Measurements from ENCODE around the gene RAD51B.

The RAD51B gene

GRCh38 chr14:68766299-68767247 is 947.0 kb downstream of the RAD51B start:
- H3K4me3 Mint-ChIP-seq = no peak overlapping the region
- ATAC-seq (peak; percentile 87), DNase-seq (ENCODE audit: low spot score in 2 of 2) (no peak)
- H3K4me1 Mint-ChIP-seq = peaks cover 41% of the 10 kb centered on the region
- peak overlapping the region; percentile 24 for H3K27ac Mint-ChIP-seq
- H3K36me3 Mint-ChIP-seq = no peaks in the 10 kb centered on the region
- no peaks in the 10 kb centered on the region for H3K9me3 Mint-ChIP-seq

- H3K4me1 Mint-ChIP-seq = peaks cover 39% of the 10 kb centered on the region
- DNase-seq (ENCODE audit: low spot score in 2 of 2) = no peak
- ATAC-seq = no peak
- no peaks in the 10 kb centered on the region for H3K9me3 Mint-ChIP-seq
- H3K36me3 Mint-ChIP-seq = no peaks in the 10 kb centered on the region
- H3K27ac Mint-ChIP-seq = peak overlapping the region; percentile 24
- H3K4me3 Mint-ChIP-seq = no peak overlapping the region
These were observed 947.7 kb downstream of the RAD51B start for GRCh38 chr14:68767248-68767645.

GRCh38 chr14:68768316-68768715 is 948.7 kb downstream of the RAD51B start:
- Mint-ChIP-seq H3K27ac (no peak overlapping the region), H3K4me3 (no peak overlapping the region), H3K4me1 (peaks cover 41% of the 10 kb centered on the region), H3K36me3 (no peaks in the 10 kb centered on the region), H3K9me3 (no peaks in the 10 kb centered on the region)
- no peak for ATAC-seq
- DNase-seq (ENCODE audit: low spot score in 2 of 2) = no peak

- Mint-ChIP-seq H3K27ac (peak overlapping the region; percentile 84), H3K4me1 (peaks cover 49% of the 10 kb centered on the region)
- no peak for DNase-seq (ENCODE audit: low spot score in 2 of 2)
These were observed 950.5 kb downstream of the RAD51B start for GRCh38 chr14:68770051-68770450.

GRCh38 chr14:68770553-68771286 is 951.1 kb downstream of the RAD51B start:
- peaks cover 49% of the 10 kb centered on the region for H3K4me1 Mint-ChIP-seq

More at GRCh38 chr14:68770051-68770450, 950.5 kb downstream of the RAD51B start:
- Mint-ChIP-seq H3K9me3 (peaks cover 3% of the 10 kb centered on the region), H3K4me3 (no peak overlapping the region), H3K36me3 (no peaks in the 10 kb centered on the region)
- no peak for ATAC-seq

GRCh38 chr14:68771631-68772030 is 952.1 kb downstream of the RAD51B start:
- Mint-ChIP-seq H3K4me3 (peak overlapping the region; percentile 16), H3K27ac (peak overlapping the region; percentile 84), H3K36me3 (no peaks in the 10 kb centered on the region), H3K4me1 (peaks cover 46% of the 10 kb centered on the region), H3K9me3 (peaks cover 7% of the 10 kb centered on the region)
- ATAC-seq = no peak
- no peak for DNase-seq (ENCODE audit: low spot score in 2 of 2)

More at GRCh38 chr14:68770553-68771286, 951.1 kb downstream of the RAD51B start:
- Mint-ChIP-seq H3K4me3 (no peak overlapping the region), H3K9me3 (peaks cover 6% of the 10 kb centered on the region), H3K36me3 (no peaks in the 10 kb centered on the region), H3K27ac (peak overlapping the region; percentile 84)
- ATAC-seq (no peak), DNase-seq (ENCODE audit: low spot score in 2 of 2) (no peak)

- H3K36me3 Mint-ChIP-seq = no peaks in the 10 kb centered on the region
- no peak overlapping the region for H3K27ac Mint-ChIP-seq
- peaks cover 7% of the 10 kb centered on the region for H3K9me3 Mint-ChIP-seq
- peaks cover 38% of the 10 kb centered on the region for H3K4me1 Mint-ChIP-seq
- DNase-seq (ENCODE audit: low spot score in 2 of 2) (no peak), ATAC-seq (no peak)
- H3K4me3 Mint-ChIP-seq = no peak overlapping the region
These were observed 953.3 kb downstream of the RAD51B start for GRCh38 chr14:68772761-68773381.

- H3K27ac Mint-ChIP-seq = peak overlapping the region; percentile 60
- ATAC-seq = no peak
These were observed 955.4 kb downstream of the RAD51B start for GRCh38 chr14:68774771-68775613.

GRCh38 chr14:68775614-68776126 is 956.1 kb downstream of the RAD51B start:
- Mint-ChIP-seq H3K9me3 (peaks cover 7% of the 10 kb centered on the region), H3K36me3 (no peaks in the 10 kb centered on the region), H3K4me3 (no peak overlapping the region), H3K4me1 (peaks cover 61% of the 10 kb centered on the region), H3K27ac (peak overlapping the region; percentile 60)
- ATAC-seq (no peak), DNase-seq (ENCODE audit: low spot score in 2 of 2) (no peak)

More at GRCh38 chr14:68774771-68775613, 955.4 kb downstream of the RAD51B start:
- peaks cover 7% of the 10 kb centered on the region for H3K9me3 Mint-ChIP-seq
- DNase-seq (ENCODE audit: low spot score in 2 of 2) = no peak
- no peaks in the 10 kb centered on the region for H3K36me3 Mint-ChIP-seq
- no peak overlapping the region for H3K4me3 Mint-ChIP-seq
- peaks cover 59% of the 10 kb centered on the region for H3K4me1 Mint-ChIP-seq

GRCh38 chr14:68777644-68778043 is 958.1 kb downstream of the RAD51B start:
- no peak for ATAC-seq
- DNase-seq (ENCODE audit: low spot score in 2 of 2) = no peak
- H3K4me1 Mint-ChIP-seq = peaks cover 66% of the 10 kb centered on the region
- H3K4me3 Mint-ChIP-seq = no peak overlapping the region
- H3K9me3 Mint-ChIP-seq = peaks cover 7% of the 10 kb centered on the region
- no peaks in the 10 kb centered on the region for H3K36me3 Mint-ChIP-seq
- no peak overlapping the region for H3K27ac Mint-ChIP-seq
